Muscle layer of duodenum (tissue), 2 donors: ENCODE results near the gene ADGRL1.

ENCODE experiments used
- H3K27ac ChIP-seq: one replicate; pipeline ENCODE4 v1.7.0; 2013; ENCODE audit warnings: mild to moderate bottlenecking, low read length
- H3K27me3 ChIP-seq: one replicate; pipeline ENCODE4 v1.7.0; 2013; ENCODE audit warnings: low read depth, mild to moderate bottlenecking, control low read depth, low read length
- H3K36me3 ChIP-seq, 2 donors: one replicate each; pipeline ENCODE4 v1.7.0; 2013; ENCODE audit warnings: low read length in 2 of 2, control low read depth in 1 of 2, mild to moderate bottlenecking in 1 of 2; ENCODE audit not compliant: insufficient read depth in 2 of 2, control insufficient read depth in 1 of 2
- H3K4me1 ChIP-seq, 2 donors: one replicate each; pipeline ENCODE4 v1.7.0; 2013; ENCODE audit warnings: low read length in 2 of 2, mild to moderate bottlenecking in 2 of 2, control low read depth in 1 of 2, moderate library complexity in 1 of 2; ENCODE audit not compliant: insufficient read depth in 2 of 2, control insufficient read depth in 1 of 2
- H3K4me3 ChIP-seq, 2 donors: one replicate each; pipeline ENCODE4 v1.7.0; 2013; ENCODE audit warnings: low read length in 2 of 2, low read depth in 1 of 2, mild to moderate bottlenecking in 1 of 2
- H3K9me3 ChIP-seq, 2 donors: one replicate each; pipeline ENCODE4 v1.7.0; 2013; ENCODE audit warnings: low read length in 2 of 2, control low read depth in 1 of 2, mild to moderate bottlenecking in 1 of 2; ENCODE audit not compliant: control insufficient read depth in 1 of 2
- donor health status: healthy.

ADGRL1 gene

GRCh38 chr19:14156971-14157717 is 48.8 kb downstream of the ADGRL1 start:
- no peak overlapping the region for H3K4me3 ChIP-seq
- no peaks in the 10 kb centered on the region for H3K27me3 ChIP-seq
- no peak overlapping the region for H3K27ac ChIP-seq
- H3K4me1 ChIP-seq, result no peaks in the 10 kb centered on the region
- H3K9me3 ChIP-seq, result no peaks in the 10 kb centered on the region
- H3K36me3 ChIP-seq, result peaks cover 17 to 63% of the 10 kb centered on the region in 2 donors

- no peaks in the 10 kb centered on the region for H3K27me3 ChIP-seq
- H3K4me1 ChIP-seq, result no peaks in the 10 kb centered on the region
- H3K27ac ChIP-seq, result no peak overlapping the region
- peaks cover 20 to 68% of the 10 kb centered on the region in 2 donors for H3K36me3 ChIP-seq
- no peak overlapping the region for H3K4me3 ChIP-seq
- no peaks in the 10 kb centered on the region for H3K9me3 ChIP-seq
Observed at GRCh38 chr19:14156122-14156521, 49.8 kb downstream of the ADGRL1 start.

- Histone ChIP-seq H3K9me3 (no peaks in the 10 kb centered on the region), H3K4me1 (peaks cover 1 to 5% of the 10 kb centered on the region in 2 donors), H3K4me3 (no peak overlapping the region), H3K27me3 (no peaks in the 10 kb centered on the region), H3K27ac (no peak overlapping the region), H3K36me3 (peaks cover 20 to 68% of the 10 kb centered on the region in 2 donors)
Observed at GRCh38 chr19:14155371-14155770, 50.6 kb downstream of the ADGRL1 start.

- Histone ChIP-seq H3K4me1 (peaks cover 14 to 27% of the 10 kb centered on the region in 2 donors), H3K9me3 (no peaks in the 10 kb centered on the region), H3K4me3 (no peak overlapping the region), H3K27ac (no peak overlapping the region), H3K27me3 (no peaks in the 10 kb centered on the region), H3K36me3 (peaks cover 15 to 45% of the 10 kb centered on the region in 2 donors)
Observed at GRCh38 chr19:14152713-14153112, 53.3 kb downstream of the ADGRL1 start.

- Histone ChIP-seq H3K27ac (no peak overlapping the region), H3K4me1 (peaks cover 14 to 27% of the 10 kb centered on the region in 2 donors), H3K36me3 (peaks cover 10 to 29% of the 10 kb centered on the region in 2 donors), H3K27me3 (no peaks in the 10 kb centered on the region), H3K4me3 (no peak overlapping the region), H3K9me3 (no peaks in the 10 kb centered on the region)
Observed at GRCh38 chr19:14150770-14151661, 55.0 kb downstream of the ADGRL1 start.

- Histone ChIP-seq H3K27ac (peak overlapping the region; percentile 23), H3K36me3 (peaks cover 5 to 22% of the 10 kb centered on the region in 2 donors), H3K4me3 (peak overlapping the region; percentile 37 to 47)
Observed at GRCh38 chr19:14150041-14150769, 55.8 kb downstream of the ADGRL1 start.

GRCh38 chr19:14149509-14149994 is 56.4 kb downstream of the ADGRL1 start:
- Histone ChIP-seq H3K4me1 (peaks cover 14 to 27% of the 10 kb centered on the region in 2 donors), H3K36me3 (peaks cover 5 to 17% of the 10 kb centered on the region in 2 donors), H3K27ac (peak overlapping the region; percentile 69), H3K4me3 (peak overlapping the region; percentile 37 to 47), H3K27me3 (no peaks in the 10 kb centered on the region), H3K9me3 (no peaks in the 10 kb centered on the region)

More at GRCh38 chr19:14150041-14150769, 55.8 kb downstream of the ADGRL1 start:
- H3K4me1 ChIP-seq, result peaks cover 14 to 27% of the 10 kb centered on the region in 2 donors
- H3K9me3 ChIP-seq, result no peaks in the 10 kb centered on the region
- H3K27me3 ChIP-seq, result no peaks in the 10 kb centered on the region

GRCh38 chr19:14148751-14149410 is 57.1 kb downstream of the ADGRL1 start:
- no peaks in the 10 kb centered on the region for H3K9me3 ChIP-seq
- H3K27ac ChIP-seq, result peak overlapping the region; percentile 69
- H3K4me1 ChIP-seq, result peaks cover 14 to 27% of the 10 kb centered on the region in 2 donors
- H3K27me3 ChIP-seq, result no peaks in the 10 kb centered on the region
- H3K4me3 ChIP-seq, result peak overlapping the region in 1 of 2 donors; percentile 47
- H3K36me3 ChIP-seq, result peaks cover 5 to 17% of the 10 kb centered on the region in 2 donors

GRCh38 chr19:14147797-14148605 is 58.0 kb downstream of the ADGRL1 start:
- Histone ChIP-seq H3K9me3 (no peaks in the 10 kb centered on the region), H3K4me1 (peaks cover 14 to 27% of the 10 kb centered on the region in 2 donors), H3K4me3 (peak overlapping the region in 1 of 2 donors; percentile 47), H3K27ac (peak overlapping the region; percentile 36), H3K36me3 (peaks cover 5 to 14% of the 10 kb centered on the region in 2 donors), H3K27me3 (no peaks in the 10 kb centered on the region)

GRCh38 chr19:14146789-14147216 is 59.2 kb downstream of the ADGRL1 start:
- H3K27ac ChIP-seq, result no peak overlapping the region
- no peaks in the 10 kb centered on the region for H3K27me3 ChIP-seq
- H3K9me3 ChIP-seq, result no peaks in the 10 kb centered on the region
- peaks cover 0 to 2% of the 10 kb centered on the region in 2 donors for H3K36me3 ChIP-seq
- H3K4me1 ChIP-seq, result peaks cover 14 to 27% of the 10 kb centered on the region in 2 donors
- H3K4me3 ChIP-seq, result no peak overlapping the region
